ENCODE results near the gene EIF6.
A peak's percentile ranks its signal among the peaks of the same experiment; 100 is the strongest.
"Not testable (repeated sequence)": the region's sequence is repeated elsewhere in the genome, so short reads cannot be mapped to it uniquely, and the experiment has no call there.

The EIF6 gene

GRCh38 chr20:35276408-35276807, 8.2 kb downstream of the EIF6 start:
- DNase-seq, result no peak

DNA sequence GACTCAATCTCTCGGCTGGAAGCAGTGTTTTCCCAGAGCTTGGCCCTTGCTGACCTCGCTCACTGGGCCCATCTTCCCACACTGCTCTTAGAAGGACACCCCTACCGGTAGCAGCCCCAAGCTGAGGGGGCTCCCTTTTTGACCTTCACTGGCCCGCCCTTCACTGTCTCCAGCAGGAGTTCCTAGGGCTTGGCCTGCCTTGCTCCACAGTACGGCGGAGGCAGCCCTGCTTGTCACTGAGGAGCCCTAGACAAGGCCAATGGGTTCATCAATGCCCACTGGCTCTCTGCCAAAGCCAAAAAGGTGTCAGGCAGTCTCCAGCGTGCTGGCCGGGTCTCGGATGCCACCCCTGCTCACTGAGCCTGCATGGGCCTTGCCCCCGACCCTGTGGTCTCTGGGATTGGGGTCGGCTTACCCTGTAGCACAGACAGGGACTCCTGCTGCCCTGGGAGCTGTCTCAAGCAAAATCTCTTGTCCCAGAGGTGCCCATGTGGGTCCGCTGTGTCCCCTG, 8.8 kb downstream of the EIF6 start:
- no peak for DNase-seq

DNA sequence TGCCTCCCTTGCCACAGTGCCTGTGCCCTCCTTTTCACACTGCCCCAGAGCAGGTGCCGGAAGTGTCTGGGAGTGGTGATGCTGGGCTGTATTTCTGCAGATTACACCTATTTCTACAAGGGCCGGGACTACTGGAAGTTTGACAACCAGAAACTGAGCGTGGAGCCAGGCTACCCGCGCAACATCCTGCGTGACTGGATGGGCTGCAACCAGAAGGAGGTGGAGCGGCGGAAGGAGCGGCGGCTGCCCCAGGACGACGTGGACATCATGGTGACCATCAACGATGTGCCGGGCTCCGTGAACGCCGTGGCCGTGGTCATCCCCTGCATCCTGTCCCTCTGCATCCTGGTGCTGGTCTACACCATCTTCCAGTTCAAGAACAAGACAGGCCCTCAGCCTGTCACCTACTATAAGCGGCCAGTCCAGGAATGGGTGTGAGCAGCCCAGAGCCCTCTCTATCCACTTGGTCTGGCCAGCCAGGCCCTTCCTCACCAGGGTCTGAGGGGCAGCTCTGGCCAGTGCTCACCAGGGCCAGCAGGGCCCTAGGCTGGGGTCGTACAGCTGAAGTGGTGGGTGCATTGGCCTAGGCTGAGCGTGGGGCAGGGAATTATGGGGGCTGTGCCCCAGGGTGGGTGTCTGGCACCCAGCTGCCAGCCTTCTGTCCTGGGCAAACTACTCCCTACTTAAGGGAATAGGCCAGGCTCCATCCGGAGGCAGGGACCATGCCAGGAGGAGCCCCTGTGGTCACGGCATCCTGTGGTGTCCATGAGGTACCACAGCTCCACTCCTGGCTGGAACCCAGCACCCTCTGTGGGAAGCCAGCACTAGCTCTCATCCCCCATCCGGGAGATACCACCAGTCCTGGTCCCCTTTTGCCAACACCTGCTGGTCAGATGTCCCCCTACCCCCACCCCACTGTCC, 10.1 kb downstream of the EIF6 start:
- DNase-seq, result no peak

DNA sequence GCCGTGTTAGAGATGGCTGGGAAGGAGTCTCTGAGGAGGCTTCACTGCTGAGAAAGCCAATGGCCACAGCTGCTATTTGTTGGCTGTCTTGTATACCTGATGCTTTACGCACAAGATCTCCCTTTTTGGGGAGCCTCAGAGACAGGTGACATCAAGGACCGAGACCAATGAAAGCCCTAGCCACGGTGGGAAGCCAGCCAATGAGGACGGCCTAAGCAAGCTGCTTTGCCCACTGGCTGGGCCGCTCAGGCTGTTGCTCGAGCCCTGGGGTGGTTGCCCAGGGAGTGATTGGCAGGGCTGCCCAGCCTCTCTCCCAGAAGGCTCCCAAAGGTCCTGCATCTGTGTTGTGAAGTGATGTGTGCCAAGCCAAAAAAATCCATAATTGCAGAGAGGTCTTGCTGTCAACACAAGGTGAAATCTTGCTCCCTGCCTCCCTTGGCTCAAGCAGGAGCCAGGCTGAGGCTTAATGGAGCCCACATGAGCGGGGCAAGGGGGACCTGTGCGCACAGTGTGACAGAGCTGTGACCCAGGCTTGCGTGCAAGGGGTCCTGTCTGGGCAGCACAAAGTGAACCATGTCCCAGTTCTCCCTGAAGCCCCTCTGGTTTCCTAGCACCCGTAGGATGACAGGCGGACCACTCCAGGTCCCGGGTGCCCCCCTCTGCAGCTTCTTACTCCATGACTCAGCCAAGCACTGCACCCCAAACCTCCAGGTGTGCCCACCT, 11.0 kb downstream of the EIF6 start:
- DNase-seq, result no peak

GRCh38 chr20:35271904-35272303, 12.7 kb downstream of the EIF6 start:
- no peak for DNase-seq

DNA sequence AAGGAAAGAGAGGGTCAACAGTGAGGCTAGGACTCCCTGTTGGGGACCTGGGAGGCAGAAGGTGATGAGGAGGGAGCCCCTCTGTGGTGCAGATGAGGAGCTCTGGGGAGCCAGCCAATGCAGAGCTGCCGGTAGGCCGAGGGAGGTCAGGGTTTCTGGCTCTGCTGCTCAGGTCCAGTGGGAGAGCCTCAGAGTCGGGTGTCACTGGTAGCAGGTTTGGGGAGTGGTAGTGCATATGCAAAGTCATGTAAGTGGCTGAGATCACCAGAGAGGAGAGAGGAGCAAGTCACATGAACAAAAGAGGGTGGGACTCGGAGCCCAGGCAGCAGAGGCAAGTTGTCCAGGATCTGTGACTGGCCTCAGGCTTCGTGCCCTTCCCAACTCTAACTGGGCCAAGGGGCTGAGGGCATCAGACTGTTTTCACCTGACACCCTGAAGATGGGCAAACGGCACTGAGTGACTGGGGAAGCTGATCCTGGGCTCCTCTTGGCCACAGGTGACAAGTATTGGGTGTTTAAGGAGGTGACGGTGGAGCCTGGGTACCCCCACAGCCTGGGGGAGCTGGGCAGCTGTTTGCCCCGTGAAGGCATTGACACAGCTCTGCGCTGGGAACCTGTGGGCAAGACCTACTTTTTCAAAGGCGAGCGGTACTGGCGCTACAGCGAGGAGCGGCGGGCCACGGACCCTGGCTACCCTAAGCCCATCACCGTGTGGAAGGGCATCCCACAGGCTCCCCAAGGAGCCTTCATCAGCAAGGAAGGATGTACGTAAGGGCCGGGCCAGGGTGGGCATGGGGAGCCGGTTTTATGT, 13.3 kb downstream of the EIF6 start:
- no peak for DNase-seq

GRCh38 chr20:35270021-35270902, 14.3 kb downstream of the EIF6 start:
- no peak for DNase-seq

GRCh38 chr20:35269055-35269781, 15.4 kb downstream of the EIF6 start:
- DNase-seq, result peak; percentile 44

GRCh38 chr20:35267092-35267491, 17.5 kb downstream of the EIF6 start:
- no peak for DNase-seq

DNA sequence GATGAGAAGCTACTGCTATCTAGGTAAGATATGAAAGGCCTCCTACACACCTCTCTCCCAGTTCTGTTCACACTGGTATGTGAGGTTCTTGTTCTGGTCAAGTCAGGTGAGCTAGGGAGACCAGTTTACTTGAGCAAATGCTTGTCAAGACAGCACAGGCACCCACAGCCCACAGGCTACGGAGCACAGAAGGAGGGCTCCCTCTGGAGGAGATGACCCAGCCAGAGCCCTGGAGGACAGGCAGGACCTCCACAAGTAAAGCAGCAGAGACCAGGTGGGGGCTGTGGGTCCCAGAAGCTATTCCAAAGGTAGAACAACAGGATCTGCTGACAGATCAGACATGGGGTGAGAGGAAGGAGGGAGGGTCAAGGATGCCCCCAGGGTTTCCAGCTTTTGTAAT, 19.8 kb downstream of the EIF6 start:
- DNase-seq, result no peak

- no peak for DNase-seq
Measured at GRCh38 chr20:35263532-35264341, 20.8 kb downstream of the EIF6 start.

- not testable (repeated sequence) for DNase-seq
Measured at GRCh38 chr20:35262731-35263531, 21.6 kb downstream of the EIF6 start.

DNA sequence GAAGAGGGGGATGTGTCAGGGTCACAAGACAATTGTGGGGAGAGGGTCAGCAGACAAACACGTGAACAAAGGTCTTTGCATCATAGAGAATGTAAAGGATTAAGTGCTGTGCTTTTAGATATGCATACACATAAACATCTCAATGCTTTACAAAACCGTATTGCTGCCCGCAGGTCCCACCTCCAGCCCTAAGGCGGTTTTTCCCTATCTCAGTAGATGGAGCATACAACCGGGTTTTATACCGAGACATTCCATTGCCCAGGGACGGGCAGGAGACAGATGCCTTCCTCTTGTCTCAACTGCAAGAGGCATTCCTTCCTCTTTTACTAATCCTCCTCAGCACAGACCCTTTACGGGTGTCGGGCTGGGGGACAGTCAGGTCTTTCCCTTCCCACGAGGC, 22.3 kb downstream of the EIF6 start:
- not testable (repeated sequence) for DNase-seq

DNA sequence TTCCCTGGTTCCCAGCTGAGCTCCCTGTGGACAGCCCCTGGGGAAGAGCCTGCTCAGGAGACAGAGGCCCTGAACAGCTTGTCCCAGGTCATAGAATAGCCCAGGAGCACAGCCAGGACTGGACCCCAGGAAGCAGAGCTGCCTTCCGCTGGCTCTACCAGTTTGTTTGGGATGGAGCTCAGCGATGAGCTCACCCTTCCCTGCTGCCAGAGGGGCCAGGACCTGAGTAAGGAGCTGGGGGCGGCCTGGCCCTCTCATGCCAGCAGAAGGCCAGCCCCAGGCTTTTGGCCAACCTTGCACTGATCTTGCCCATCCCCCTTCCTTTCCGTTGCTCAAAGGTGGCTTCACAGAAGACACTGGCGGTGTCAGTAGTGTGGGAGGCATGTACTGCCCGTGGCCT, 24.1 kb downstream of the EIF6 start:
- DNase-seq, result no peak

GRCh38 chr20:35257175-35257909, 27.2 kb downstream of the EIF6 start:
- no peak for DNase-seq

- DNase-seq, result no peak
Measured at GRCh38 chr20:35254448-35254999, 30.0 kb downstream of the EIF6 start.

DNA sequence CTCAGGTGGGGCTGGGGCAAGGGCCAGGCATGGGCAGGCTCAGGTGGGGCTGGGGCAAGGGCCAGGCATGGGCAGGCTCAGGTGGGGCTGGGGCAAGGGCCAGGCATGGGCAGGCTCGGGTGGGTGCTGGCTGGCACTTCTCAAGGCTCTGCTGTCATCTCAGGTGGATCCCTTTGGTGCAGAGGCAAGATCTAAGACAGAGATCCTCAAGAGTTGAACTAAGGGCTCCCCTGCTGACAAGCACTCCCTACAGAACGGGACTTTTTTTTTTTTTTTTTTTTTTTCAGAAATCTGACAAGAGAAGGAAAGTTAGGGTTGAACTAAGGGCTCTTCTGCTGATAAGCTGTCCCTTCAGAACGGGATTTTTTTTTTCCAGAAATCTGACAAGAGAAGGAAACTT, 31.6 kb downstream of the EIF6 start:
- DNase-seq, result no peak

GRCh38 chr20:35252598-35252997, 32.0 kb downstream of the EIF6 start:
- DNase-seq, result not testable (repeated sequence)
